Type B pancreatic cell (in vitro differentiated cells): Measurements from ENCODE around the gene GRIPAP1. TPM values are rescaled to one million over a fixed set of nuclear protein-coding genes. Genes with fewer than 3 reads are reported as not detected.

Experiments used
- DNase-seq: peaks from one replicate; pipeline ENCODE4 v3.0.0; 2021; ENCODE audit warnings: mixed read lengths; ENCODE audit not compliant: unreplicated experiment; ENCODE audit errors: extremely low spot score
- H3K27ac Mint-ChIP-seq: 2 replicates; pipeline ENCODE4 v1.8.0; 2021; ENCODE audit warnings: mild to moderate bottlenecking, mixed read lengths
- H3K27me3 Mint-ChIP-seq: 2 replicates; pipeline ENCODE4 v1.8.0; 2021; ENCODE audit warnings: mixed read lengths
- H3K36me3 Mint-ChIP-seq: 2 replicates; pipeline ENCODE4 v1.8.0; 2021; ENCODE audit warnings: mixed read lengths
- H3K4me1 Mint-ChIP-seq: one replicate; pipeline ENCODE4 v1.8.0; 2021; ENCODE audit warnings: mixed read lengths; ENCODE audit not compliant: unreplicated experiment
- H3K4me3 Mint-ChIP-seq: 2 replicates; pipeline ENCODE4 v1.8.0; 2021; ENCODE audit warnings: mild to moderate bottlenecking, mixed read lengths
- H3K9me3 Mint-ChIP-seq: 2 replicates; pipeline ENCODE4 v1.8.0; 2021; ENCODE audit warnings: mixed read lengths
- CTCF ChIP-seq: fragments of 200-600 bp; sonication (generic); conservative IDR thresholded peaks from 2 replicates; pipeline ENCODE4 v1.5.0; 2021; ENCODE audit warnings: antibody characterized with exemption, mild to moderate bottlenecking
- total RNA-seq: library from RNA; stranded (reverse); gene quantifications from 2 replicates; pipeline ENCODE4 v1.2.1, GENCODE V29; 2021; ENCODE audit warnings: low replicate concordance

GRIPAP1 gene
- total RNA-seq, 1 donor from 2014 or later = 43.3 TPM

- Mint-ChIP-seq H3K9me3 (no peaks in the 10 kb centered on the region), H3K27me3 (no peaks in the 10 kb centered on the region), H3K27ac (no peak overlapping the region), H3K4me3 (peak overlapping the region; percentile 72), H3K36me3 (peaks cover 9% of the 10 kb centered on the region), H3K4me1 (no peaks in the 10 kb centered on the region)
- peak; percentile 65 for TF ChIP-seq CTCF
- no peak for DNase-seq
These were observed 29.6 kb downstream of the GRIPAP1 start for GRCh38 chrX:48972220-48973164.

GRCh38 chrX:48971249-48972219 lies 30.5 kb downstream of the GRIPAP1 start, which contains the start of gene KCND1:
Gene KCND1 (minus strand): TSS chrX:48971844. CDS start chrX:48970271, 1,573 bp downstream.
- no peaks in the 10 kb centered on the region for H3K27me3 Mint-ChIP-seq
- H3K9me3 Mint-ChIP-seq = no peaks in the 10 kb centered on the region
- DNase-seq = no peak
- H3K4me1 Mint-ChIP-seq = no peaks in the 10 kb centered on the region
- H3K4me3 Mint-ChIP-seq = peak within 1 kb of the TSS; percentile 72
- H3K27ac Mint-ChIP-seq = no peak within 1 kb of the TSS
- TF ChIP-seq CTCF = no peak
- H3K36me3 Mint-ChIP-seq = peaks cover 9% of the 10 kb centered on the region

- Mint-ChIP-seq H3K4me3 (no peak overlapping the region), H3K9me3 (no peaks in the 10 kb centered on the region), H3K4me1 (no peaks in the 10 kb centered on the region), H3K36me3 (peaks cover 5% of the 10 kb centered on the region), H3K27ac (no peak overlapping the region), H3K27me3 (no peaks in the 10 kb centered on the region)
- TF ChIP-seq CTCF = no peak
- DNase-seq = no peak
These were observed 32.6 kb downstream of the GRIPAP1 start for GRCh38 chrX:48969471-48969870.

- peaks cover 8% of the 10 kb centered on the region for H3K36me3 Mint-ChIP-seq
- no peaks in the 10 kb centered on the region for H3K27me3 Mint-ChIP-seq
- H3K4me3 Mint-ChIP-seq = no peak overlapping the region
- H3K9me3 Mint-ChIP-seq = no peaks in the 10 kb centered on the region
- no peaks in the 10 kb centered on the region for H3K4me1 Mint-ChIP-seq
- DNase-seq = no peak
- H3K27ac Mint-ChIP-seq = no peak overlapping the region
- no peak for TF ChIP-seq CTCF
These were observed 33.7 kb downstream of the GRIPAP1 start for GRCh38 chrX:48968377-48968776.

GRCh38 chrX:48966796-48967579 lies 35.1 kb downstream of the GRIPAP1 start:
- H3K27me3 Mint-ChIP-seq = no peaks in the 10 kb centered on the region
- H3K4me1 Mint-ChIP-seq = no peaks in the 10 kb centered on the region
- no peak for TF ChIP-seq CTCF
- no peak for DNase-seq
- no peak overlapping the region for H3K4me3 Mint-ChIP-seq
- no peaks in the 10 kb centered on the region for H3K9me3 Mint-ChIP-seq
- no peak overlapping the region for H3K27ac Mint-ChIP-seq
- peaks cover 3% of the 10 kb centered on the region for H3K36me3 Mint-ChIP-seq
